KMS-11 (cell line): ENCODE measurements around the gene PPP4C.

Experiments used
- H2AFZ ChIP-seq: fragments of 200-600 bp; sonication (generic); 2 replicates; pipeline ENCODE4 v1.6.1; 2016; ENCODE audit warnings: antibody characterized with exemption, mixed run types, low read depth
- H3K27ac ChIP-seq: fragments of 200-600 bp; sonication (generic); 2 replicates; pipeline ENCODE4 v1.6.1; 2016; ENCODE audit warnings: mild to moderate bottlenecking, mixed run types
- H3K27me3 ChIP-seq: fragments of 200-600 bp; sonication (generic); 2 replicates; pipeline ENCODE4 v1.6.1; 2017; ENCODE audit warnings: mild to moderate bottlenecking, low read depth, mixed run types, moderate library complexity; ENCODE audit not compliant: insufficient read depth
- H3K36me3 ChIP-seq: fragments of 200-600 bp; sonication (generic); 2 replicates; pipeline ENCODE4 v1.6.1; 2017; ENCODE audit warnings: mild to moderate bottlenecking, mixed run types; ENCODE audit not compliant: insufficient read depth
- H3K4me1 ChIP-seq: fragments of 200-600 bp; sonication (generic); 2 replicates; pipeline ENCODE4 v1.6.1; 2016; ENCODE audit warnings: mild to moderate bottlenecking, low read depth, mixed run types; ENCODE audit not compliant: poor library complexity, severe bottlenecking
- H3K4me2 ChIP-seq: fragments of 200-600 bp; sonication (generic); 2 replicates; pipeline ENCODE4 v1.7.0; 2016; ENCODE audit warnings: mild to moderate bottlenecking, mixed run types
- H3K4me3 ChIP-seq: fragments of 200-600 bp; sonication (generic); IDR thresholded peaks from 2 replicates; pipeline ENCODE4 v1.6.1; 2017; ENCODE audit warnings: low read depth, low read length, mixed read lengths; ENCODE audit not compliant: insufficient read depth
- H3K79me2 ChIP-seq: fragments of 200-600 bp; sonication (generic); 2 replicates; pipeline ENCODE4 v1.6.1; 2016; ENCODE audit warnings: low read depth, mixed run types; ENCODE audit not compliant: insufficient read depth
- H3K9ac ChIP-seq: fragments of 200-600 bp; sonication (generic); 2 replicates; pipeline ENCODE4 v1.6.1; 2016; ENCODE audit warnings: mild to moderate bottlenecking, mixed run types
- H4K20me1 ChIP-seq: fragments of 200-600 bp; sonication (generic); 2 replicates; pipeline ENCODE4 v1.6.1; 2016; ENCODE audit warnings: mild to moderate bottlenecking, mixed run types; ENCODE audit not compliant: insufficient read depth
- CTCF ChIP-seq: fragments of 200-600 bp; sonication (generic); conservative IDR thresholded peaks from 2 replicates; pipeline ENCODE4 v1.6.1; 2017; ENCODE audit warnings: low read depth, mild to moderate bottlenecking, antibody characterized with exemption, low read length, moderate library complexity, mixed read lengths

PPP4C gene

GRCh38 chr16:30076276-30076791, 540 bp downstream of the PPP4C start:
- Histone ChIP-seq H4K20me1 (no peaks in the 10 kb centered on the region), H3K4me3 (peak overlapping the region; percentile 40), H3K4me2 (peak overlapping the region; percentile 98), H3K27ac (peak overlapping the region; percentile 60), H3K79me2 (peaks cover 39% of the 10 kb centered on the region), H3K27me3 (no peaks in the 10 kb centered on the region), H3K36me3 (peaks cover 14% of the 10 kb centered on the region; the same call in 1 of the 2 replicates), H3K9ac (peak overlapping the region; percentile 64), H3K4me1 (peaks cover 20% of the 10 kb centered on the region), H2AFZ (peak overlapping the region; percentile 63; the same call in 1 of the 2 replicates)
- no peak for TF ChIP-seq CTCF

GRCh38 chr16:30077656-30078055, 1.9 kb downstream of the PPP4C start:
- Histone ChIP-seq H3K36me3 (peaks cover 3% of the 10 kb centered on the region; the same call in 1 of the 2 replicates), H3K4me1 (peaks cover 20% of the 10 kb centered on the region), H3K4me2 (peak overlapping the region; percentile 98; the same call in 1 of the 2 replicates), H3K9ac (no peak overlapping the region), H3K79me2 (peaks cover 39% of the 10 kb centered on the region), H3K27ac (no peak overlapping the region), H2AFZ (no peak overlapping the region), H4K20me1 (no peaks in the 10 kb centered on the region), H3K27me3 (no peaks in the 10 kb centered on the region), H3K4me3 (no peak overlapping the region)
- TF ChIP-seq CTCF = no peak

GRCh38 chr16:30078744-30079143, 3.0 kb downstream of the PPP4C start:
- no peaks in the 10 kb centered on the region for H3K27me3 ChIP-seq
- peaks cover 39% of the 10 kb centered on the region for H3K79me2 ChIP-seq
- H3K4me2 ChIP-seq = no peak overlapping the region
- no peaks in the 10 kb centered on the region for H4K20me1 ChIP-seq
- no peak overlapping the region for H2AFZ ChIP-seq
- no peak overlapping the region for H3K27ac ChIP-seq
- peaks cover 3% of the 10 kb centered on the region; the same call in 1 of the 2 replicates for H3K36me3 ChIP-seq
- no peak overlapping the region for H3K9ac ChIP-seq
- peaks cover 20% of the 10 kb centered on the region for H3K4me1 ChIP-seq
- H3K4me3 ChIP-seq = no peak overlapping the region
- TF ChIP-seq CTCF = no peak

- Histone ChIP-seq H3K4me2 (no peak overlapping the region), H4K20me1 (no peaks in the 10 kb centered on the region), H3K79me2 (peaks cover 39% of the 10 kb centered on the region), H3K27ac (no peak overlapping the region), H3K27me3 (no peaks in the 10 kb centered on the region), H2AFZ (no peak overlapping the region), H3K4me3 (no peak overlapping the region), H3K36me3 (peaks cover 3% of the 10 kb centered on the region; the same call in 1 of the 2 replicates), H3K4me1 (peaks cover 20% of the 10 kb centered on the region), H3K9ac (no peak overlapping the region)
- TF ChIP-seq CTCF = no peak
Measured at GRCh38 chr16:30079480-30079879, 3.7 kb downstream of the PPP4C start.
